Stimulated activated CD8-positive, alpha-beta memory T cell treated with anti-CD3 and anti-CD28 coated beads, Interleukin-15, amount 100 ng/mL, for 48 hours (primary cell): ENCODE data around the gene CLMP.

ENCODE experiments used
- DNase-seq, 2 donors: peaks; one replicate each; pipeline ENCODE4 v3.0.0-alpha.2; 2020; ENCODE audit warnings: low read depth in 2 of 2

The CLMP gene

GRCh38 chr11:123056835-123057491, 138.1 kb downstream of the CLMP start:
- DNase-seq = no peak

- no peak for DNase-seq
Measured at GRCh38 chr11:123055191-123055901, 139.7 kb downstream of the CLMP start.

DNA sequence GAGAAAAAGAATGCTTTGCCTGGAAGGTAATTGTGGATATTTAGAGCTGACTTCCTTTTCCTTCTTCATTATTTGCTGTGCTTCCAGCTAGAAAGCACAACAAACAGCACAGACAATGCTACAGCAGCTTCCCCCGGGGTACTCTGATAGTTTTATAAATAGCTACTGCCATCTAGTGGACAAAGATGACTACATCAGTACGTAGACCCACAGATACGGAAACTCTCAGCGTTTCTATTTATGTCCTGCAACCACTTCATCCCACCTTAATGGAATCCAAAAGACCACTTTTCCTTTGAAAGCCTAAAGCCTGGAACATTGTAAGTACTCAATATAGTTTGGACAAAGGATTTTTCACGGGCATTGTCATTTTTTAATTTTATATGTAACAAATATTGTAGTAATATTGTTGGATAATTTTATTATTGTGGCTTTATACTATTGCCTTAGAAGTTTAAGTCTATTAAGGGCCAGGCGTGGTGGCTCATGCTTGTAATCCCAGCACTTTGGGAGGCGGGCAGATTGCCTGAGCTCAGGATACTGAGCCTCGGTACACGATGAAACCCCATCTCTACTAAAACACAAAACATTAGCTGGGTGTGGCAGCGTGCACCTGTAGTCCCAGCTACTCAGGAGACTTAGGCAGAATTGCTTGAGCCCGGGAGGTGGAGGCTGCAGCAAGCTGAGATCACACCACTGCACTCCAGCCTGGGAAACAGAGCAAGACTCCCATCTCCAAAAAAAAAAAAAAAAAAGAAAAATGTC, 140.6 kb downstream of the CLMP start:
- no peak for DNase-seq

DNA sequence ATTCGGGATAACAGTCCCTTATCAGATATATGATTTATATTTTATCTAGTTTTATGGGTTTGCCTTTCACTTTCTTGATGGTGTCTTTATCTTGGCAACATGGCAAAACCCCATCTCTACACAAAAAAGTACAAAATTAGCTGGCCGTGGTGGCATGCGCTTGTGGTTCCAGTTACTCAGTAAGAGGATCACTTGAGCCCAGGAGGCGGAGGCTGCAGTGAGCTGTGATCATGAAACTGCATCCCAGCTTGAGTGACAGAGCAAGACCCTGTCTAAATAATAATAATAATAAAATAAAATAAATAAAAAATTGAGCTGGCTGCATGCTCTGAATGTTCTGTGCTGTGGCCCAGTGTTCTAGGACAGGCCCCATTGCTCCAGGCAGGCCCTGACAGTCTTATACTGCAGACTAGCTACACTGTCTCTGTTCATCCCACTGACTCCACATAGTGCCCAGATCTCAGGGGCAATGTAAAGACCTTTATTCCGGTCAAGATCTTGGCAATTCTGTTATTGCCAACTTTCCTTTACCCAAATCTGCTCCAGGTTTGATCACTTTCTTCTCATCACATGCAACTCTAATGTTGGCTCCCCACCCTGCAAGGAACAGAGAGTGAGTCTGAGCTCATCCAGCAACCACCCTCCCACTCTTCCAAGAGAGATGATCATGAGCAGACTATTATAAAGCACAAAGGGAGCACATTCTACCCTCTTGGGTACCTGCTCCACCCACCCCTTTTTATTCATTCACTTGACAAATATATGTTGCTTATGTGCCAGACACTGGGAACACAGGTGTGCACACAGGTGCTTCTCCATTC, 141.9 kb downstream of the CLMP start:
- no peak for DNase-seq

GRCh38 chr11:123051634-123052033, 143.4 kb downstream of the CLMP start:
- no peak for DNase-seq

DNA sequence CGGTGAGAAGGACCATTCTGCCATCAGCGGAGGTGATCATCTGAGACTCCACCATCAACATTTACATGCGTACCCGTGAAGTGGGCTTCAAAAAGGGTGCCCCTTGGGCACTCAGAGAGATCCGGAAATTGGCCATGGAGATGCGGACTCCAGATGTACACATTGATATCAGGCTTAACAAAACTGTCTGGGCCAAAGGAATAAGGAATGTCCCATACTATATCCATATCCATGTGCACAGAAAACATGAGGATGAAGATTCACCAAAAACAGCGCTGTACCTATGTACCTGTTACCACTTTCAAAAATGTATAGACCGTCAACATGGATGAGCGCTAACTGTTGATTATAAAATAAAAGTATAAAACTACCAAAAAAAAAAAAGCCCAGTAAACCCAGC, 143.9 kb downstream of the CLMP start:
- DNase-seq = no peak

- no peak for DNase-seq
Measured at GRCh38 chr11:123047947-123048293, 147.1 kb downstream of the CLMP start.

DNA sequence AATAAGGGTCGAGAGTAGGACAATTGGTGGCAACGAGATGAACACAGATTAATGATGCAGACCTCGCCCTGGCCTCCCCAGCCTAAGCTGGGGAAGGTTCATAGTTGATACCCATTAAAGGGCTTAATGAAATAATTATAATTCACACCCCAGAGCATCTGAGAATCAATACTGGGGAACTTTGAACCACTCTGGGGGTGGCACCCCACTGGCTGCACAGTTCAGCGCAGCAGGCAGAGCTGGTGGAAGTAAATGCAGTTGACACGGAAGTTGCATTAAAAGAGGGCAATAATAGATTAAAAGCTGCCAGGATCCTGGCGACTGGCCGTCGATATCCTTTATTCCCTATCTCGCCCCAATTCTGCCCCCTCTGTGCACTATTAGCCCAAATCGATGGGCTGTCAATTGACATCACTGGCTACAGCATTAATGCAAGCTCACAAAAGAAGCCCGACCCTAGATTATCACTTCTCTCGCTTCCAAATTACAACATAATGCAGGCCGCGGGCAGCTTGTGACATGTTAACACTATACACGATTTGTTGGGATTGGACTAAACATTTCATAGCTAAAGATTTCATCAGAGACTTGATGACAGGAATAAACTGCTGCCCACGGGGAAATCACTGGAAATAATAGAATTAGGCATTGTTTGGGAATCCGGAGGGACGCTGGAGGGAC, 147.6 kb downstream of the CLMP start:
- no peak for DNase-seq

- DNase-seq = no peak
Measured at GRCh38 chr11:123046473-123047259, 148.4 kb downstream of the CLMP start.

- DNase-seq = no peak
Measured at GRCh38 chr11:123045101-123045500, 149.9 kb downstream of the CLMP start.

GRCh38 chr11:123041185-123041584, 153.9 kb downstream of the CLMP start:
- DNase-seq = no peak

DNA sequence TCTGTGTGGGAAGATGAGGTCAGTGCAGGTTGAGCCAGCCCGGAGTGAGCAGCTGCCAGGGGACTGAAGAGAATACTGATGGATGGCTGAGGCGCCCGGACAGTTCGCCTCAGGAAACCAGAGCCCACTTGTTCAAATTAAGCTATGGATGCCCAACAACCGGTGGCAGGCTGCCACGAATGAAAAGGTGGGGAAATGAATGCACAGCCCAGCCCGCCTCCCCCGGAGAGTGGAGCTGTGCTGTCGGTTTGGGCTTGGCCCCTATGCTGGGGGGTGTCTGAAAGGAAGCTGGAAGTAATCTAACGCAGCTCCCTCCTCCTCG, 155.0 kb downstream of the CLMP start:
- DNase-seq = no peak

DNA sequence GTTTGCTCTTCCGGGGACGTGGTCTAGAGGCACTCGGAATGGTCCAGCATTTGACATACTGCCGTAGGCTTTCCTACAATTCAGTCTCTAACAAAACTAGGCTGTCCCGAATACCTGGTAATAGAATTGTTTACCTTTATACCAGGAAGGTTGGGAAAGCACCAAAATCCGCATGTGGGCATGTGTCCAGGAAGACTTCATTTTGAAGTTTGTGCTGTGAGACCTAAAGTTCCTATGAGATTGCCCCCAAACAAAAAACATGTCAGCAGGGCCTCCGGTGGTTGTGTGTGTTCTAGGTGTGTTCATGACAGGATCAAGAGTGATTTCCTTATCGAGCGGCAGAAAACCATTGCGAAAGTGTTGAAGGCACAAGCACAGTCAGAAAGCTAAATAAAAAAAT, 159.2 kb downstream of the CLMP start:
- DNase-seq = no peak

GRCh38 chr11:123034597-123034996, 160.5 kb downstream of the CLMP start:
- no peak for DNase-seq

DNA sequence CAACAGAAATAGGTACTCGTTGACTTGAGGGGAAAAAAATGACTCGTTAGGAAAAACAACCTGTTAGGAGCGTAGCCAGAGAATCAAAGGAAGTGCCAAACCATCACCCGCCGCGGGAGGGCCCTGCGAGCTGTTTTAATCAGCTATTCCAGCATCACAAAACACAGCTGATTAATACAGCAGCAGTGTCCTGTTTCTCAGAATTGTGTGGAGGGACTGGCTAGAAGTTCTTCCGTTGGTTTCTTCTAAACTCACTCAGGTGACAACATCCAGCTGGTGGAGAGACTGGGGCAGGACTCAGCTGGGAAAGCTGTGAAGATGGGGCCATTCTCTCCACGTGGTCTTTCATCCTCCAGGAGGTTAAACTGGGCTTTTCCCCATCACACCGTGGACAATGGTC, 161.2 kb downstream of the CLMP start:
- no peak for DNase-seq

GRCh38 chr11:123030517-123030916, 164.5 kb downstream of the CLMP start:
- no peak for DNase-seq

DNA sequence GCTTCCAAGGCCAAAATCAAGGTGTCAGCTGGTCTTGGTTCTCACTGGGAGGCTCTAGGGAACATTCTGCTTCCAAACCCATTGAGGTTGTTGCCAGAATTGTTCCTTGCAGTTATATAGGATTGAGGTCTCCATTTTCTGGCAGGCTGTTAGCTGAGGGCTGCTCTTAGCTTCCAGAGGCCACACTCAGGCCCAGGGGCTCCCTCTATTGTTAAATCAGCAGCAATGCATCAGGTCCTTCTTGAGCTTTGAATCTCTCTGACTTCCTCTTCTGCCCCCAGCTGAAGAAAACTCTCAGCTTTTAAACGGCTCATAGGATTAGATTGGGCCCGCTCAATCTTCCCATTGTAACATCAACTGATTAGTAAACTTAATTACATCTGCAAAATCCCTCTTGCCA, 174.1 kb downstream of the CLMP start:
- DNase-seq = peak in 1 of 2 donors; percentile 9
